Islet precursor cell (in vitro differentiated cells): Measurements from ENCODE around the gene A1CF.
A peak's percentile ranks its signal among the peaks of the same experiment; 100 is the strongest.
"Not testable (repeated sequence)": the region's sequence is repeated elsewhere in the genome, so short reads cannot be mapped to it uniquely, and the experiment has no call there.

Experiments used
- DNase-seq: peaks from one replicate; pipeline ENCODE4 v3.0.0-alpha.2; 2018

Gene A1CF, protein sequence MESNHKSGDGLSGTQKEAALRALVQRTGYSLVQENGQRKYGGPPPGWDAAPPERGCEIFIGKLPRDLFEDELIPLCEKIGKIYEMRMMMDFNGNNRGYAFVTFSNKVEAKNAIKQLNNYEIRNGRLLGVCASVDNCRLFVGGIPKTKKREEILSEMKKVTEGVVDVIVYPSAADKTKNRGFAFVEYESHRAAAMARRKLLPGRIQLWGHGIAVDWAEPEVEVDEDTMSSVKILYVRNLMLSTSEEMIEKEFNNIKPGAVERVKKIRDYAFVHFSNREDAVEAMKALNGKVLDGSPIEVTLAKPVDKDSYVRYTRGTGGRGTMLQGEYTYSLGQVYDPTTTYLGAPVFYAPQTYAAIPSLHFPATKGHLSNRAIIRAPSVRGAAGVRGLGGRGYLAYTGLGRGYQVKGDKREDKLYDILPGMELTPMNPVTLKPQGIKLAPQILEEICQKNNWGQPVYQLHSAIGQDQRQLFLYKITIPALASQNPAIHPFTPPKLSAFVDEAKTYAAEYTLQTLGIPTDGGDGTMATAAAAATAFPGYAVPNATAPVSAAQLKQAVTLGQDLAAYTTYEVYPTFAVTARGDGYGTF

GRCh38 chr10:50885097-50885859, at the start of gene A1CF:
A1CF (minus strand) TSS chr10:50885627; CDS start chr10:50859940, 25,687 bp downstream.
- no peak for DNase-seq

- DNase-seq: no peak
Measured at GRCh38 chr10:50931948-50932431, 46.6 kb upstream of the A1CF start.

- peak; percentile 77 for DNase-seq
Measured at GRCh38 chr10:50929670-50930069, 44.2 kb upstream of the A1CF start.

DNA sequence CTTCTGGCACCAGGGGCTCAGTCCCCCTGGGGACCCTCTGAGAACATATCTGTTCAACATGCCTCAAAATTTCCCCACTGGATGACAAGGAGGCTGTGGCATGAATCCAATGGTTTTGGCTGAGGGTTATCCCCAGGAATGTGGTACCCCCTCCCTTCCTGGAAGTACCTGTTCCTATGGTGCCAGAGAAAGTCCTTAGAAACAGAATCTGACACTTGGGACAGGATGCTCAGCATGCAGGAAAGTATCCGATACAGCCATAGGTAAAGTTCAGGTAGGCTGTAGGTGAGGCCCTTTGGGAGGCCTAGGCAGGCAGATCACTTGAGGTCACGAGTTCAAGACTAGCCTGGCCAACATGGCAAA, 42.7 kb upstream of the A1CF start:
- no peak for DNase-seq

GRCh38 chr10:50927522-50928189, 42.2 kb upstream of the A1CF start:
- DNase-seq: no peak

GRCh38 chr10:50923471-50923870, 38.0 kb upstream of the A1CF start:
- not testable (repeated sequence) for DNase-seq

DNA sequence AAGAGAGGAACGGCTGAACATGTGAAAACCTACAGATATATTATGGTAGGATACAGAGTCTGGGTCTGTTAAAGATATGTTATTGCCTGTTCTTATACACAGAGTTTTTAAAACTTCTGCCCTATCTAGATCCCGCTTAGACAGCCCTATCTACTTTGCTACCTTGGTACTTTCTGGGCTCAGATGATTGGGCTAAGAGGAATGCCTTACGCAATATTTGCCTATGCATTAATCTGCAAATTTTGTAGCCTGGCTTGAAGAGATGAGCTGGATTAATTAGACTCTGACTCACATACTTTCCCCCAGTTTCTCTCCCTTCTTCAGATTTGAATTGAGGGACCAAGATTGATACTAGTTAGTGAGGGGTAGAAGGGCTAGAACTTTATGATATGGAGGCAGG, 33.6 kb upstream of the A1CF start:
- no peak for DNase-seq

DNA sequence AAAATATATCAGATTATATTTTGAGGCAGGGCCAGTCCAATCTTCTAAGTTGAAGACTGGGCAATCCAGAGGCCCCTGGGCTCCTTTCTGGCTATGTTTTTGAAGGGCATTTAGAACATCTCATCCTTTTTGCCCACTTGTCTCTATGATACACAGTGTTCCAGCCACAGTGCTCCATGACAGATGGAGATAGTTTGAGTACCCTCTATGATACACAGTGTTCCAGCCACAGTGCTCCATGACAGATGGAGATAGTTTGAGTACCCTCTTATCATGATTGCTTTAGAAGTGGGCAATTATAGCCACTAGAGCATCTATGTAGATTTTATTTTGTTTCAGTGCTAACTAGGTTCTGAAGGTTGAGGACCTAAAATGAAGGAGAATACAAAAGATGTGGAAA, 33.1 kb upstream of the A1CF start:
- no peak for DNase-seq

GRCh38 chr10:50917486-50917885, 32.1 kb upstream of the A1CF start:
- no peak for DNase-seq

DNA sequence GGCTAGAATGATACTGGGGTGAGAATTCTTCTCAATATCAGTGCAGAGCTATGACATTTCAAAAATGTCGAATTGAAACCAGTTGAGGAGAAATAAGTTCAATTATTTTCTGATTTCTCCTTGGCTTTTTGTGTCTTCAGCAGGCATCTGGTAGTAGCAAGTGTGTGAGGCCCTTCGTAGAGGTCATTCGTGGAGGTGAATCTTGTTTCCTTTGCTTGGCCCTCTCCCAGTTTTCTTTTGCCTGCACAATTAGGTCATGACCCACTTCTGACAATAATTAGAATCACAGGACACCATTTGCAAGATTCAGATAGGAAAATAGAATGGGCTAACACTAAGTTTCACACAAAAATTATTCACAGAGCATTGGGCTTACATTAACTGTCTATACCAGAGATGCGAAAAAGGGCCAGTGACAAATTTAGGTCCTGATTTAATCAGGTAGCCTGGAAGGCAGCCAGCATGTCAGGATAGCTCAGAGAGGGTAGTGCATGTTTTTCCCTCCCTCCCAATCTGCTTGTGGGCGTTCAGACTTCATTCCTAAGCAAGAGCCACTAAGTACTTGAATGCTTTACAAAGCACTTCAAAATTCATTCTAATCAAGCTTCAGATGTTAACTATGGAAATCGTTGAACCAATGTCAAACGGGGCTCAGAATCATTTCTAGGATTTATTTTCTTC, 24.0 kb upstream of the A1CF start:
- DNase-seq: no peak

GRCh38 chr10:50908366-50908765, 22.9 kb upstream of the A1CF start:
- DNase-seq: no peak

DNA sequence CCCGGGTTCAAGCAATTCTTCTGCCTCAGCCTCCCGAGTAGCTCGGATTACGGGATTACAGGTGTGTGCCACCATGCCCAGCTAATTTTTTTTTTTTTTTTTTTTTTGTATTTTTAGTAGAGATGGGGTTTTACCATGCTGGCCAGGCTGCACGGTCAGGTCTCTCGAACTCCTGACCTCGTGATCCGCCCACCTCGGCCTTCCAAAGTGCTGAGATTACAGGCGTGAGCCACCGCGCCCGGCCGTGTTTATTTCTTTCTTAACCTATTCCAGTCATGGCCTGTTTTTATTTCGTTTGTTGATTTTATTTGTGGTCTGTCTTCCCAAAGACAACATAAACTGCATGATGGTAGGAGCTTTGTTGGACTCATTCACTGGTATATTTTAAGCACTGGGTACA, 20.4 kb upstream of the A1CF start:
- DNase-seq: not testable (repeated sequence)

- no peak for DNase-seq
Measured at GRCh38 chr10:50896721-50897120, 11.3 kb upstream of the A1CF start.

DNA sequence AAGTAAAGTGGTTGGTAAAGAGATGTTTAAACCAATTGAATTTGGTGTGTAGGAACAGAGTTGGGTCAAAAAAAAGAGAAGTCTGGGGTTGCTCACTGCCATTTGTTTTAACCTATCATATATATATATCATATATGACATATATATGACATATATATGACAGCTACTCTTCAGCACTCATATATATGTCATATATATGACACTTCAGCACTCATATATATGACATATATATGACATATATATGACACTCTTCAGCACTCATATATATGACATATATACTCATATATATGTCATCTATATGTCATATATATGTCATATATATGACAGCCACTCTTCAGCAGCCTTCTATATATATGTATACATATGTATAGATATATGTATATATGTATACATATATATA, 8.9 kb upstream of the A1CF start:
- DNase-seq: no peak

DNA sequence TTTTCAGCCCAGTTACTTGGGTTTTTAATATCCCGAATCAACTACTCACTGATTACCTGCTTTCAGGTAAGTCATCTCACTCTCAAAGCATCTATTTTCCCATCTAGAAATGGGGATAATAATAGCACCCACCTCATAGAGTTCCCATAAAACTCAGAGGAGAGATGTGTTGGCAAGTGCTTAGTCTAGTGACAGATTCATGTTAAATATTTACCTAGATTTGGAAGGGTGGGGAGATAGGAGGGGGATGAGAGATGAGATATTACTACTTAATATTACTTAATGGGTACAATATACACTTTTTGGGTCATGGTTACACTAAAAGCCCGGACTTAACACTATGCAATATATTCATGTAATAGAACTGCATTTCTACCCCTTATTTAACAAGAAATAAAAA, 7.0 kb upstream of the A1CF start:
- no peak for DNase-seq

GRCh38 chr10:50884302-50884701, 1.1 kb downstream of the A1CF start:
- DNase-seq: no peak

GRCh38 chr10:50883629-50884028, 1.8 kb downstream of the A1CF start:
- no peak for DNase-seq

DNA sequence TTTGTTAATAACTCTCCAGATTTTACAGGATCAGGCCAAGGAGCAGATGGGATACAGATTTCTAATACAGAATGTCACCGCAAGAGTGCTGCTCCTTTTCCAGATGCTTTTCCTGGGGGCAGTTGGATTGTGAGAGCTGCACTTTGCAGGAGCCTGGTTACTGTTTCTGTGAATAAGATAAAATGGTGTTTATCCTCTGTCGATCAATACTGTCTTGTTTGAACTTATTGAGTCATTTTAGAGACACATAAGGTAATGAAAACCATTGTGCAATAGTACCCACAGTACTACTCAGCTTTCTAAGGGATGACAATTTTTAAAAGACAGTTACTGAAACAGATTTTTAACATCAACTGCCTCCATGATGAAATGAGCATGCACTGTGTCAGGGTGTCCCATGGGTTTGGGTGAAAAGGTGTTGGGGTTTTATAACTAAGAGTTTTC, 2.9 kb downstream of the A1CF start:
- DNase-seq: no peak

DNA sequence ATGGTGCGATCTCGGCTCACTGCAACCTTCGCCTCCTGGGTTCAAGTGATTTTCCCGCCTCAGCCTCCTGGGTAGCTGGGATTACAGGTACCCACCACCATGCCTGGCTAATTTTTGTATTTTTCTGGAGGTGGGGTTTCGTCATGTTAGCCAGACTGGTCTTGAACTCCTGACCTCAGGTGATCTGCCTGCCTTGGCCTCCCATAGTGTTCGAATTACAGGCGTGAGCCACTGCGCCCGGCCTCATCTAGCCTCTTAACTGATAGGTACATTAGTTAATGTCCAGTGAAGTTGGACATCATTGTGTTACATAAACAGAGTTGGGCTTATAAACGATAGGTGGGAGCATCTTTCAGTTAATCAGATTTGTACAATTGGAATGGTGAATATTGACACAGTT, 4.4 kb downstream of the A1CF start:
- DNase-seq: not testable (repeated sequence)

GRCh38 chr10:50876429-50876828, 9.0 kb downstream of the A1CF start:
- no peak for DNase-seq

GRCh38 chr10:50874723-50875122, 10.7 kb downstream of the A1CF start:
- no peak for DNase-seq

- no peak for DNase-seq
Measured at GRCh38 chr10:50866317-50866716, 19.1 kb downstream of the A1CF start.

DNA sequence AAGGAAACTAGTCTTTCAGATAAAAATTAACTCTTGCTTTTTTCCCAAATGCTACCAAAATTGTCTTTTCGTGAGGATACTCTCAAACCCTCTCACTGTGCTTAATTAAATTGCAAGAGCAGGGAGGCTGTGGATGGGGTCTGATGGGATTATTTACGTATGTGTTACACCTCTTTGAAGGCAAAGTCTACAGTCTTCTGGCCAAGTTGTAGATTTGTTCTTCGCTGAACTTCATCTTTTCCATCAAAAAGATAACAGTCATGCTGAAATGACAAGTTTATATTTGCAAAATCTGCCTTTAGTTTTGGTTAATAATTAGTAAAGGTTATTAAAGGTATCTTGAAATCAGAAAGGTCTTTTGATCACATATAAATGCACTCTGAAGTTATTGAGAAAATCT, 22.7 kb downstream of the A1CF start:
- no peak for DNase-seq
